ENCODE data around the gene ERC1. TPM values are rescaled to one million over a fixed set of nuclear protein-coding genes. Genes with fewer than 3 reads are reported as not detected.

ERC1 gene
- total RNA-seq, 4 donors from 2014 or later = 23.5 to 74.8 (median 57.0) TPM

- no peak for TF ChIP-seq CTCF (IDR thresholded peaks at IDR 0.05)
- TF ChIP-seq EP300 (IDR thresholded peaks at IDR 0.05; ENCODE audit: low read depth) = no peak
- TF ChIP-seq POLR2AphosphoS5 (IDR thresholded peaks at IDR 0.05) = no peak
- TF ChIP-seq POLR2A (IDR thresholded peaks at IDR 0.05) = no peak
- Histone ChIP-seq H3K9me3 (no peaks in the 10 kb centered on the region), H3K36me3 (no peaks in the 10 kb centered on the region), H3K4me3 (no peak overlapping the region), H3K27ac (peak overlapping the region in 1 of 4 donors; percentile 24), H3K4me1 (peaks cover 0 to 24% (median 12%) of the 10 kb centered on the region in 4 donors), H3K27me3 (no peaks in the 10 kb centered on the region)
- intact Hi-C loops (cut with DNase I; ENCODE audit: low total_unique reads) = loop anchor here (10.0 kb wide), 1 partner anchor 92 kb away; no protein-coding TSS in a partner anchor
- WGBS, 2 donors (ENCODE audit: low coverage in 1 of 2) = 68 to 72% methylated on average over 5 of the region's 5 CpGs
- in situ Hi-C loops (cut with MboI; ENCODE audit: low pct_ligation_motif_present in 1 of 4, low pct_unique_long_range_greater_than_20kb in 1 of 4, low sequenced_read_pairs in 3 of 4) = no loop called here
- no peak for DNase-seq
These were observed 86.2 kb downstream of the ERC1 start for GRCh38 chr12:1077036-1077803.

GRCh38 chr12:1078002-1078401 is 87.0 kb downstream of the ERC1 start:
- Histone ChIP-seq H3K27me3 (no peaks in the 10 kb centered on the region), H3K9me3 (no peaks in the 10 kb centered on the region), H3K36me3 (no peaks in the 10 kb centered on the region), H3K27ac (peak overlapping the region in 1 of 4 donors; percentile 24), H3K4me3 (no peak overlapping the region), H3K4me1 (peaks cover 0 to 25% (median 12%) of the 10 kb centered on the region in 4 donors)
- DNase-seq = no peak
- in situ Hi-C loops (cut with MboI; ENCODE audit: low pct_ligation_motif_present in 1 of 4, low pct_unique_long_range_greater_than_20kb in 1 of 4, low sequenced_read_pairs in 3 of 4) (no loop called here), intact Hi-C loops (cut with DNase I; ENCODE audit: low total_unique reads) (loop anchor here (10.0 kb wide), 1 partner anchor 93 kb away; no protein-coding TSS in a partner anchor)
- WGBS, 2 donors (ENCODE audit: low coverage in 1 of 2) = 55 to 60% methylated on average over 3 of the region's 3 CpGs
- TF ChIP-seq POLR2AphosphoS5 (IDR thresholded peaks at IDR 0.05) (no peak), CTCF (IDR thresholded peaks at IDR 0.05) (no peak), EP300 (IDR thresholded peaks at IDR 0.05; ENCODE audit: low read depth) (no peak), POLR2A (IDR thresholded peaks at IDR 0.05) (no peak)

- Histone ChIP-seq H3K4me3 (no peak overlapping the region), H3K27me3 (no peaks in the 10 kb centered on the region), H3K4me1 (peaks cover 0 to 40% (median 10%) of the 10 kb centered on the region in 4 donors), H3K9me3 (no peaks in the 10 kb centered on the region), H3K27ac (no peak overlapping the region), H3K36me3 (no peaks in the 10 kb centered on the region)
- intact Hi-C loops (cut with DNase I; ENCODE audit: low total_unique reads) (no loop called here), in situ Hi-C loops (cut with MboI; ENCODE audit: low pct_ligation_motif_present in 1 of 4, low pct_unique_long_range_greater_than_20kb in 1 of 4, low sequenced_read_pairs in 3 of 4) (no loop called here)
- DNase-seq = no peak
- WGBS, 2 donors (ENCODE audit: low coverage in 1 of 2) = 84 to 91% methylated on average over 10 to 11 of the region's 11 CpGs
- no peak for TF ChIP-seq CTCF (IDR thresholded peaks at IDR 0.05)
- TF ChIP-seq POLR2A (IDR thresholded peaks at IDR 0.05) = no peak
These were observed 89.6 kb downstream of the ERC1 start for GRCh38 chr12:1080520-1081223.

DNA sequence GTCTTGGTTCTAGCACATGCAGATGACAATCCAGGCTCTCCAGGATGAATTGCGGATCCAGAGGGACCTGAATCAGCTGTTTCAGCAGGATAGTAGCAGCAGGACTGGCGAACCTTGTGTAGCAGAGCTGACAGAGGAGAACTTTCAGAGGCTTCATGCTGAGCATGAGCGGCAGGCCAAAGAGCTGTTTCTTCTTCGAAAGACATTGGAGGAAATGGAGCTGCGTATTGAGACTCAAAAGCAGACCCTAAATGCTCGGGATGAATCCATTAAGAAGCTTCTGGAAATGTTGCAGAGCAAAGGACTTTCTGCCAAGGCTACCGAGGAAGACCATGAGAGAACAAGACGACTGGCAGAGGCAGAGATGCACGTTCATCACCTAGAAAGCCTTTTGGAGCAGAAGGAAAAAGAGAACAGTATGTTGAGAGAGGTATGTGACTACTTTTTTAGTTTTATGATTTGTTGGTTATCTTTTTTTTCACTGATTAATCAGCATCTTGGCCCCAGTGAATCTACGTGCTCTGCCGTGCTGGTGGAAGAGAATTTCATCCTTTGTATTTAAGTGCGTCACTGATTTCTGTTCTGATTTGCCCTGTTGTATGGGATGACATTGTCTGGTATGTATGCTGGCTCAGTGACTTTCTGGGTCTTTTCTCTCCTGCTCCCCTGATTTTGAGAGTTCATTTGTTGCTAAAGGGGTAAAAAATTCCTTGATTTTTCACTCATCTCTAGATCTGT is 92.3 kb downstream of the ERC1 start:
- H3K36me3 ChIP-seq = no peaks in the 10 kb centered on the region
- intact Hi-C loops (cut with DNase I; ENCODE audit: low total_unique reads) (no loop called here), in situ Hi-C loops (cut with MboI; ENCODE audit: low pct_ligation_motif_present in 1 of 4, low pct_unique_long_range_greater_than_20kb in 1 of 4, low sequenced_read_pairs in 3 of 4) (no loop called here)
- TF ChIP-seq CTCF (IDR thresholded peaks at IDR 0.05) (no peak), POLR2AphosphoS5 (IDR thresholded peaks at IDR 0.05) (no peak), EP300 (IDR thresholded peaks at IDR 0.05; ENCODE audit: low read depth) (no peak), POLR2A (IDR thresholded peaks at IDR 0.05) (no peak)
- no peaks in the 10 kb centered on the region for H3K9me3 ChIP-seq
- H3K4me1 ChIP-seq = peaks cover 0 to 20% (median 0%) of the 10 kb centered on the region in 4 donors
- DNase-seq = no peak
- H3K27ac ChIP-seq = peak overlapping the region; percentile 55 to 77 (median 62)
- peak overlapping the region in 1 of 4 donors; percentile 10 for H3K4me3 ChIP-seq
- H3K27me3 ChIP-seq = no peaks in the 10 kb centered on the region
- 70 to 86% methylated on average over 5 to 12 of the region's 12 CpGs for WGBS, 2 donors (ENCODE audit: low coverage in 1 of 2)
